K562 (cell line): Measurements from ENCODE around the gene C5orf52. TPM values are rescaled to one million over a fixed set of nuclear protein-coding genes. Genes with fewer than 3 reads are reported as not detected.

Experiments
- ATAC-seq: fragments of 200-7000 bp; cut with Tn5 transposase; 3 replicates; pipeline ENCODE4 v1.9.1; 2020; ENCODE audit warnings: moderate library complexity
- BruUV-seq: library from RNA; stranded (reverse); fragments of 400-500 nt; replicated peaks from 2 replicates; lab custom pipeline; 2021; lab: Mats Ljungman, UMichigan
- CTCF ChIA-PET: fragments of 300-600 bp; formaldehyde crosslinking; extraction: SDS; loops from one replicate; lab custom pipeline; 2021; ENCODE audit warnings: low intra/inter-chr PET ratio; lab: Yijun Ruan, JAX
- POLR2A ChIA-PET: fragments of 300-600, 350-650 bp; sonication (Branson Sonifier 250); formaldehyde crosslinking; extraction: SDS; loops from one replicate; lab custom pipeline; 2021; ENCODE audit warnings: antibody characterized with exemption, inconsistent platforms; lab: Yijun Ruan, JAX
- DNase-seq, 4 experiments: peaks; one replicate each; pipeline versions ENCODE4 v3.0.0 to v3.0.0-alpha.2; 2011 to 2018; ENCODE audit warnings: low spot score in 3 of 4, mixed read lengths in 3 of 4; ENCODE audit errors: extremely low read depth in 1 of 4
- FAIRE-seq: peaks from 2 replicates; lab custom pipeline; 2011; peaks lifted over from hg19 to GRCh38; lab: Jason Lieb, UNC
- H2AFZ ChIP-seq: 2 replicates; pipeline ENCODE4 v1.6.0; 2011; ENCODE audit warnings: low read depth, low read length, control low read depth, inconsistent platforms
- H3K27ac ChIP-seq: fragments of 200-600 bp; 3 replicates; pipeline ENCODE4 v1.8.0; 2011; ENCODE audit warnings: low read depth, mild to moderate bottlenecking, control low read depth, inconsistent platforms, low read length, moderate library complexity, mixed read lengths; ENCODE audit errors: extremely low read depth
- H3K27me3 ChIP-seq, 2 experiments: fragments of 300-600 bp in 1 of 2; 2 replicates in 1 of 2; 3 replicates in 1 of 2; pipeline versions ENCODE4 v1.6.0 to v1.8.0; 2011; ENCODE audit warnings: inconsistent platforms in 2 of 2, low read length in 2 of 2, mild to moderate bottlenecking in 1 of 2, mixed read lengths in 1 of 2, moderate library complexity in 1 of 2; ENCODE audit not compliant: control insufficient read depth in 2 of 2, insufficient read depth in 2 of 2
- H3K36me3 ChIP-seq: fragments of 300-600 bp; 3 replicates; pipeline ENCODE4 v1.8.0; 2011; ENCODE audit warnings: mild to moderate bottlenecking, low read length, inconsistent platforms; ENCODE audit not compliant: control insufficient read depth, insufficient read depth
- H3K4me1 ChIP-seq, 2 experiments: fragments of 200-600 bp in 1 of 2; replicated peaks in 1 of 2; 2 replicates in 1 of 2; 3 replicates in 1 of 2; pipeline versions ENCODE4 v1.5.1 to v1.8.0; 2011; ENCODE audit warnings: inconsistent platforms in 2 of 2, low read length in 2 of 2, mild to moderate bottlenecking in 1 of 2, mixed read lengths in 1 of 2, moderate library complexity in 1 of 2; ENCODE audit not compliant: control insufficient read depth in 2 of 2, insufficient read depth in 2 of 2
- H3K4me2 ChIP-seq: 2 replicates; pipeline ENCODE4 v1.6.1; 2011; ENCODE audit warnings: low read length, control low read depth, inconsistent platforms, mixed read lengths; ENCODE audit not compliant: insufficient read depth
- H3K4me3 ChIP-seq: fragments of 200-600 bp; sonication (generic), shearing (Covaris generic); 2 replicates; pipeline ENCODE4 v1.5.1; 2016; ENCODE audit warnings: control low read depth, inconsistent platforms
- H3K79me2 ChIP-seq: fragments of 200-600 bp; 3 replicates; pipeline ENCODE4 v1.8.0; 2011; ENCODE audit warnings: low read length, inconsistent platforms; ENCODE audit not compliant: control insufficient read depth, insufficient read depth
- H3K9ac ChIP-seq, 2 experiments: 2 replicates each; pipeline versions ENCODE4 v1.6.0 to v1.6.1; 2011; ENCODE audit warnings: low read depth in 2 of 2, low read length in 2 of 2, control low read depth in 1 of 2, inconsistent platforms in 1 of 2, mild to moderate bottlenecking in 1 of 2, mixed read lengths in 1 of 2; ENCODE audit not compliant: insufficient read depth in 1 of 2
- H3K9me1 ChIP-seq: one replicate; pipeline ENCODE4 v1.6.0; 2011; ENCODE audit warnings: inconsistent platforms, mild to moderate bottlenecking, low read length, moderate library complexity; ENCODE audit not compliant: control insufficient read depth, insufficient read depth
- H3K9me3 ChIP-seq: replicated peaks from 2 replicates; pipeline ENCODE4 v1.5.1; 2011; ENCODE audit warnings: low read depth, low read length, inconsistent platforms; ENCODE audit not compliant: control insufficient read depth, insufficient read depth
- H4K20me1 ChIP-seq: replicated peaks from 2 replicates; pipeline ENCODE4 v1.6.1; 2011; ENCODE audit warnings: low read length, inconsistent platforms, mixed read lengths; ENCODE audit not compliant: control insufficient read depth, insufficient read depth
- BRF2 ChIP-seq: IDR thresholded peaks from 3 replicates; pipeline ENCODE4 v1.6.1; 2011; ENCODE audit warnings: borderline replicate concordance, mild to moderate bottlenecking; ENCODE audit not compliant: insufficient read length, insufficient read depth
- DEAF1 ChIP-seq: fragments of 450-650 bp; formaldehyde crosslinking; IDR thresholded peaks from 2 replicates; pipeline ENCODE4 v1.4.0; 2020; ENCODE audit warnings: mild to moderate bottlenecking, moderate library complexity
- GATA2 ChIP-seq: sonication (generic); formaldehyde crosslinking; IDR thresholded peaks from 2 replicates; pipeline ENCODE4 v1.4.0; 2020; ENCODE audit warnings: mild to moderate bottlenecking, missing genetic modification reagents
- HMGN3 ChIP-seq: IDR thresholded peaks from 2 replicates; pipeline ENCODE4 v1.6.1; 2011; ENCODE audit warnings: borderline replicate concordance, low read depth, mild to moderate bottlenecking, mixed read lengths, low read length; ENCODE audit not compliant: insufficient read length; ENCODE audit errors: extremely low read depth
- HNRNPUL1 ChIP-seq: fragments of 200-400 bp; formaldehyde crosslinking; IDR thresholded peaks from 2 replicates; pipeline ENCODE4 v1.6.1; 2017; ENCODE audit warnings: low read length
- JUND ChIP-seq, 2 experiments: IDR thresholded peaks; 2 replicates in 1 of 2; 3 replicates in 1 of 2; pipeline ENCODE4 v1.6.1; 2011; ENCODE audit warnings: borderline replicate concordance in 2 of 2, low read depth in 2 of 2, low read length in 2 of 2, improper control_type of control experiment in 1 of 2, missing biosample characterization in 1 of 2, missing genetic modification characterization in 1 of 2, missing genetic modification reagents in 1 of 2
- KLF1 ChIP-seq: fragments of 450-650 bp; IDR thresholded peaks from 2 replicates; pipeline ENCODE4 v1.6.1; 2016; ENCODE audit warnings: missing genetic modification characterization, missing compliant biosample characterization
- RBM15 ChIP-seq: fragments of 200-400 bp; formaldehyde crosslinking; IDR thresholded peaks from 2 replicates; pipeline ENCODE4 v1.6.1; 2018; ENCODE audit warnings: mild to moderate bottlenecking, low read length, moderate library complexity; ENCODE audit not compliant: insufficient read depth
- SMAD2 ChIP-seq: fragments of 150-350 bp; IDR thresholded peaks from 2 replicates; pipeline ENCODE4 v1.6.1; 2014; ENCODE audit warnings: low read depth, mild to moderate bottlenecking, low read length
- SMARCC2 ChIP-seq: fragments of 450-650 bp; IDR thresholded peaks from 2 replicates; pipeline ENCODE4 v1.6.1; 2017; ENCODE audit warnings: antibody characterized with exemption, moderate library complexity, mild to moderate bottlenecking, low read depth
- SMC3 ChIP-seq: conservative IDR thresholded peaks from 2 replicates; pipeline ENCODE4 v1.6.1; 2011; ENCODE audit warnings: low read depth, low read length, improper control_type of control experiment; ENCODE audit not compliant: insufficient read depth
- SPI1 ChIP-seq: IDR thresholded peaks from 2 replicates; pipeline ENCODE4 v1.6.1; 2011; ENCODE audit warnings: low read depth, low read length, control low read depth, borderline replicate concordance
- TAF7 ChIP-seq: fragments of 450-650 bp; IDR thresholded peaks from 2 replicates; pipeline ENCODE4 v1.6.1; 2016; ENCODE audit warnings: missing genetic modification characterization, missing compliant biosample characterization
- ZNF143 ChIP-seq: sonication (generic); formaldehyde crosslinking; IDR thresholded peaks from 2 replicates; pipeline ENCODE4 v1.9.0; 2022; ENCODE audit warnings: mild to moderate bottlenecking, missing genetic modification reagents
- ZNF695 ChIP-seq: fragments of 450-650 bp; formaldehyde crosslinking; IDR thresholded peaks from 2 replicates; pipeline ENCODE4 v1.4.0; 2020; ENCODE audit warnings: mild to moderate bottlenecking, moderate library complexity
- ZNF830 ChIP-seq: fragments of 250-450 bp; sonication (Bioruptor Pico); IDR thresholded peaks from 2 replicates; pipeline ENCODE4 v1.5.0; 2021; ENCODE audit warnings: mild to moderate bottlenecking
- WGBS: fragments of 100-300 bp; shearing (Covaris generic); methylation state at CpG from one replicate; pipeline ENCODE4 v1.1.6; 2016; ENCODE audit warnings: low coverage, mixed read lengths; ENCODE audit not compliant: insufficient coverage; ENCODE audit errors: missing lambda C conversion rate; 5-methylcytosine and 5-hydroxymethylcytosine counted together
- in situ Hi-C: fragments of 300-500 bp; cut with MboI; formaldehyde crosslinking; loops from 4 replicates; pipeline ENCODE4 v1.15.0; 2018; ENCODE audit warnings: inconsistent platforms, mixed read lengths
- intact Hi-C: fragments of 100-400 bp; cut with micrococcal nuclease; formaldehyde crosslinking; loops from 2 replicates; pipeline ENCODE4 v1.14.2; 2022
- polyA plus RNA-seq, 8 experiments: library from polyadenylated mRNA; depleted of rRNA in 4 of 8; stranded (reverse) in 5 of 8; unstranded in 3 of 8; fragments of >200 nt; fragmentation: Nextera tagmentation in 2 of 8; fragmentation: Illumina TruSeq in 1 of 8; extraction: Ambion mirVana in 2 of 8; extraction: Trizol in 1 of 8; gene quantifications; 2 replicates each; pipeline versions ENCODE4 v1.2.1 to v1.2.3, GENCODE V29; 2011 to 2014; ENCODE audit warnings: inconsistent platforms in 1 of 8, missing spikeins in 1 of 8
- total RNA-seq, 7 experiments: library from RNA; depleted of rRNA in 6 of 7; stranded (reverse); fragments of >200 nt in 6 of 7; fragmentation: Illumina TruSeq in 2 of 7; extraction: Trizol in 2 of 7; gene quantifications; 2 replicates each; pipeline versions ENCODE4 v1.2.1 to v1.2.3, GENCODE V29; 2011 to 2021; ENCODE audit warnings: low replicate concordance in 1 of 7
- TF ChIP-seq, protein P1 (sequence below): sonication (generic); formaldehyde crosslinking; IDR thresholded peaks from 2 replicates; pipeline ENCODE4 v1.8.0; 2022; ENCODE audit warnings: missing genetic modification reagents, mild to moderate bottlenecking, borderline replicate concordance

The C5orf52 gene
- total and polyA plus RNA-seq, 9 of the 15 experiments (the other 6 are each of a cell fraction or from before 2014, with no cell fraction given), result not detected

DNA sequence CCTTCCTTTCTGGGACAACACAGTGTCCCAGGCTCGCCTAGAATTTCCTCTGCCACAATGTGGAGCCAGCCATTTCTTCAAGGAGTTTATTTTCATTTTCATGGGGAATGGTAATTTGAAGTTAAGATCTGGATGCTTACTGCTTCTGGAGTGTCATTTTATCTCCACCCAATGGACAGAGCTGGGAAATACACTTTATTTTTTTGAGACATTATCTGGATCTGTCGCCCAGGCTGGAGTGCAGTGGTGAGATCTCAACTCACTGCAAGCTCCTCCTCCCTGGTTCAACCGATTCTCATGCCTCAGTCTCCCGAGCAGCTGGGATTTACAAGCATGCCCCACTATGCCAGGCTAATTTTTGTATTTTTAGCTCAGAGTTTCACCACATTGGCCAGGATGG lies 47.2 kb downstream of the C5orf52 start:
- peak; percentile 96 for ATAC-seq
- BruUV-seq, result no TSS peak
- Histone ChIP-seq H3K27ac (no peak overlapping the region), H3K9ac (no peak overlapping the region), H3K9me3 (no peaks in the 10 kb centered on the region), H4K20me1 (no peaks in the 10 kb centered on the region), H3K4me3 (no peak overlapping the region), H3K4me2 (peak overlapping the region; percentile 27; the same call in 1 of the 2 replicates), H3K4me1 (peaks cover 3 to 5% of the 10 kb centered on the region in 2 experiments; a peak in 2 of 5 replicates), H3K79me2 (no peaks in the 10 kb centered on the region), H3K36me3 (no peaks in the 10 kb centered on the region), H3K27me3 (no peaks in the 10 kb centered on the region), H2AFZ (0 out of 2 replicates have a peak overlapping the region, but pooled peaks have one; percentile 28), H3K9me1 (no peaks in the 10 kb centered on the region)
- intact Hi-C loops (loop anchor here (1.0 to 5.0 kb wide), 7 partner anchors 25 to 376 kb away; partner anchors contain the start of gene LSM11), in situ Hi-C loops (no loop called here)
- DNase-seq, result peak; percentile 22 to 62 (median 42)
- WGBS, result 4% methylated on average over 4 of the region's 4 CpGs
- ChIA-PET CTCF (interaction anchor here (0.7 to 1.0 kb wide), 6 partner anchors 242 to 390 kb away, joined by 3 to 6 read pairs (median 4); no protein-coding TSS in a partner anchor), POLR2A (interaction anchor here (0.9 to 1.4 kb wide), 3 partner anchors 10 to 13 kb away, joined by 3 to 7 read pairs (median 3); partner anchors contain the start of gene THG1L)
- FAIRE-seq, result peak; percentile 74
- TF ChIP-seq SPI1 (no peak), SMARCC2 (no peak), SMAD2 (no peak), BRF2 (no peak), HNRNPUL1 (no peak), GATA2 (0 out of 2 replicates have a peak, but pooled peaks have one; percentile 24), KLF1 (tag) (no peak), ZNF830 (CRISPR knock-in tag) (no peak), RBM15 (no peak), DEAF1 (CRISPR knock-in tag) (peak; percentile 73), HMGN3 (no peak), ZNF695 (no peak), TAF7 (no peak), SMC3 (0 out of 2 replicates have a peak, but pooled peaks have one; percentile 36), ZNF143 (no peak), JUND (IDR thresholded peaks at IDR 0.05; ENCODE audit: borderline replicate concordance, low read depth, low read length) (no peak), JUND (tag; IDR thresholded peaks at IDR 0.05; ENCODE audit: borderline replicate concordance, low read depth, low read length) (no peak)
- TF ChIP-seq, protein P1, sequence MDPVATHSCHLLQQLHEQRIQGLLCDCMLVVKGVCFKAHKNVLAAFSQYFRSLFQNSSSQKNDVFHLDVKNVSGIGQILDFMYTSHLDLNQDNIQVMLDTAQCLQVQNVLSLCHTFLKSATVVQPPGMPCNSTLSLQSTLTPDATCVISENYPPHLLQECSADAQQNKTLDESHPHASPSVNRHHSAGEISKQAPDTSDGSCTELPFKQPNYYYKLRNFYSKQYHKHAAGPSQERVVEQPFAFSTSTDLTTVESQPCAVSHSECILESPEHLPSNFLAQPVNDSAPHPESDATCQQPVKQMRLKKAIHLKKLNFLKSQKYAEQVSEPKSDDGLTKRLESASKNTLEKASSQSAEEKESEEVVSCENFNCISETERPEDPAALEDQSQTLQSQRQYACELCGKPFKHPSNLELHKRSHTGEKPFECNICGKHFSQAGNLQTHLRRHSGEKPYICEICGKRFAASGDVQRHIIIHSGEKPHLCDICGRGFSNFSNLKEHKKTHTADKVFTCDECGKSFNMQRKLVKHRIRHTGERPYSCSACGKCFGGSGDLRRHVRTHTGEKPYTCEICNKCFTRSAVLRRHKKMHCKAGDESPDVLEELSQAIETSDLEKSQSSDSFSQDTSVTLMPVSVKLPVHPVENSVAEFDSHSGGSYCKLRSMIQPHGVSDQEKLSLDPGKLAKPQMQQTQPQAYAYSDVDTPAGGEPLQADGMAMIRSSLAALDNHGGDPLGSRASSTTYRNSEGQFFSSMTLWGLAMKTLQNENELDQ (CRISPR knock-in tag), result no peak
